ENCODE results near the gene NELL2. TPM values are rescaled to one million over a fixed set of nuclear protein-coding genes. Genes with fewer than 3 reads are reported as not detected.

NELL2 gene
- total RNA-seq, 1 experiment from 2014 or later = 0.80 TPM

- BruUV-seq (replicated peaks) = no TSS peak
- Histone ChIP-seq H3F3A (ENCODE audit: low read length, unreplicated experiment) (no peaks in the 10 kb centered on the region), H4K20me1 (ENCODE audit: low read length) (no peaks in the 10 kb centered on the region), H3K27me3 (ENCODE audit: low read length) (peaks cover 38% of the 10 kb centered on the region), H2AFZ (ENCODE audit: low read length) (no peak overlapping the region), H3K36me3 (ENCODE audit: low read depth, low read length) (no peaks in the 10 kb centered on the region), H3K9me3 (ENCODE audit: low read length) (no peaks in the 10 kb centered on the region), H3K27ac (ENCODE audit: low read length) (no peak overlapping the region), H3K9ac (ENCODE audit: low read length) (no peak overlapping the region), H3K4me3 (ENCODE audit: low read length) (no peak overlapping the region), H3K79me2 (ENCODE audit: low read length) (no peaks in the 10 kb centered on the region), H3K9me2 (replicated peaks; ENCODE audit: low read length) (no peaks in the 10 kb centered on the region), H3K4me1 (ENCODE audit: insufficient read depth, low read length) (no peaks in the 10 kb centered on the region), H3K4me2 (ENCODE audit: low read length) (no peak overlapping the region)
- CTCF ChIA-PET = no interaction called here
- ATAC-seq (no peak), DNase-seq (no peak)
- POLR2A ChIA-PET (ENCODE audit: unreplicated experiment) = no interaction called here
- no peak for TF ChIP-seq EZH2phosphoT487 (IDR thresholded peaks at IDR 0.05; ENCODE audit: borderline replicate concordance, low read length)
- TF ChIP-seq CTCF (conservative IDR thresholded peaks at IDR 0.05; ENCODE audit: low read depth, low read length) = no peak
- TF ChIP-seq EZH2 (IDR thresholded peaks at IDR 0.05; ENCODE audit: low read length, unreplicated experiment) = no peak
- intact Hi-C loops (cut with micrococcal nuclease) = loop anchor here (10.0 kb wide), 1 partner anchor 156 kb away; no protein-coding TSS in a partner anchor
Observed at GRCh38 chr12:44778863-44779262, 97.3 kb downstream of the NELL2 start.

- no peak overlapping the region for H3K9ac ChIP-seq (ENCODE audit: low read length)
- ChIA-PET CTCF (no interaction called here), POLR2A (ENCODE audit: unreplicated experiment) (no interaction called here)
- no peak overlapping the region for H2AFZ ChIP-seq (ENCODE audit: low read length)
- H3F3A ChIP-seq (ENCODE audit: low read length, unreplicated experiment) = no peaks in the 10 kb centered on the region
- H3K9me2 ChIP-seq (replicated peaks; ENCODE audit: low read length) = no peaks in the 10 kb centered on the region
- no peaks in the 10 kb centered on the region for H3K9me3 ChIP-seq (ENCODE audit: low read length)
- no peak overlapping the region for H3K4me2 ChIP-seq (ENCODE audit: low read length)
- H3K4me1 ChIP-seq (ENCODE audit: insufficient read depth, low read length) = no peaks in the 10 kb centered on the region
- no peaks in the 10 kb centered on the region for H3K36me3 ChIP-seq (ENCODE audit: low read depth, low read length)
- intact Hi-C loops (cut with micrococcal nuclease) = loop anchor here (10.0 kb wide), 1 partner anchor 158 kb away; no protein-coding TSS in a partner anchor
- no peak overlapping the region for H3K4me3 ChIP-seq (ENCODE audit: low read length)
- no peaks in the 10 kb centered on the region for H3K79me2 ChIP-seq (ENCODE audit: low read length)
- TF ChIP-seq EZH2phosphoT487 (IDR thresholded peaks at IDR 0.05; ENCODE audit: borderline replicate concordance, low read length) = no peak
- no peak for TF ChIP-seq CTCF (conservative IDR thresholded peaks at IDR 0.05; ENCODE audit: low read depth, low read length)
- no peak for TF ChIP-seq EZH2 (IDR thresholded peaks at IDR 0.05; ENCODE audit: low read length, unreplicated experiment)
- BruUV-seq (replicated peaks) = no TSS peak
- peaks cover 54% of the 10 kb centered on the region for H3K27me3 ChIP-seq (ENCODE audit: low read length)
- H3K27ac ChIP-seq (ENCODE audit: low read length) = no peak overlapping the region
- no peaks in the 10 kb centered on the region for H4K20me1 ChIP-seq (ENCODE audit: low read length)
- ATAC-seq (no peak), DNase-seq (no peak)
Observed at GRCh38 chr12:44777044-44777443, 99.1 kb downstream of the NELL2 start.

GRCh38 chr12:44775901-44776300, 100.2 kb downstream of the NELL2 start:
- H3K4me3 ChIP-seq (ENCODE audit: low read length) = no peak overlapping the region
- intact Hi-C loops (cut with micrococcal nuclease) = loop anchor here (10.0 kb wide), 1 partner anchor 159 kb away; no protein-coding TSS in a partner anchor
- TF ChIP-seq EZH2 (IDR thresholded peaks at IDR 0.05; ENCODE audit: low read length, unreplicated experiment) = no peak
- TF ChIP-seq EZH2phosphoT487 (IDR thresholded peaks at IDR 0.05; ENCODE audit: borderline replicate concordance, low read length) = no peak
- TF ChIP-seq CTCF (conservative IDR thresholded peaks at IDR 0.05; ENCODE audit: low read depth, low read length) = no peak
- ChIA-PET CTCF (no interaction called here), POLR2A (ENCODE audit: unreplicated experiment) (no interaction called here)
- H3K79me2 ChIP-seq (ENCODE audit: low read length) = no peaks in the 10 kb centered on the region
- no peak overlapping the region for H2AFZ ChIP-seq (ENCODE audit: low read length)
- H3K27me3 ChIP-seq (ENCODE audit: low read length) = peaks cover 54% of the 10 kb centered on the region
- no peak overlapping the region for H3K9ac ChIP-seq (ENCODE audit: low read length)
- no peaks in the 10 kb centered on the region for H3K9me2 ChIP-seq (replicated peaks; ENCODE audit: low read length)
- DNase-seq (no peak), ATAC-seq (no peak)
- no peaks in the 10 kb centered on the region for H4K20me1 ChIP-seq (ENCODE audit: low read length)
- no TSS peak for BruUV-seq (replicated peaks)
- no peak overlapping the region for H3K4me2 ChIP-seq (ENCODE audit: low read length)
- H3F3A ChIP-seq (ENCODE audit: low read length, unreplicated experiment) = no peaks in the 10 kb centered on the region
- no peaks in the 10 kb centered on the region for H3K9me3 ChIP-seq (ENCODE audit: low read length)
- H3K4me1 ChIP-seq (ENCODE audit: insufficient read depth, low read length) = no peaks in the 10 kb centered on the region
- no peak overlapping the region for H3K27ac ChIP-seq (ENCODE audit: low read length)
- no peaks in the 10 kb centered on the region for H3K36me3 ChIP-seq (ENCODE audit: low read depth, low read length)
